HL-60 (cell line): ENCODE measurements around the gene OOSP4B.
A peak's percentile ranks its signal among the peaks of the same experiment; 100 is the strongest.
"Not testable (repeated sequence)": the region's sequence is repeated elsewhere in the genome, so short reads cannot be mapped to it uniquely, and the experiment has no call there.

Experiments
- DNase-seq, 2 experiments: peaks; one replicate each; pipeline ENCODE4 v3.0.0-alpha.2; 2010 to 2020; ENCODE audit warnings: low read depth in 1 of 2, low spot score in 1 of 2
- H3K27ac ChIP-seq: fragments of 250-450 bp; sonication (Bioruptor Pico); replicated peaks from 2 replicates; pipeline ENCODE4 v1.5.1; 2020; ENCODE audit warnings: mild to moderate bottlenecking, moderate library complexity
- H3K27me3 ChIP-seq: fragments of 250-450 bp; sonication (Bioruptor Pico); 2 replicates; pipeline ENCODE4 v1.5.1; 2021; ENCODE audit warnings: mild to moderate bottlenecking, moderate library complexity; ENCODE audit not compliant: insufficient read depth, poor library complexity, severe bottlenecking
- H3K4me3 ChIP-seq: replicated peaks from 2 replicates; pipeline ENCODE4 v1.5.1; 2011; ENCODE audit warnings: mild to moderate bottlenecking, control low read depth, low read length; ENCODE audit not compliant: insufficient read depth
- GABPA ChIP-seq: IDR thresholded peaks from 2 replicates; pipeline ENCODE4 v1.6.1; 2012; ENCODE audit warnings: low read depth
- POLR2AphosphoS5 ChIP-seq: IDR thresholded peaks from 2 replicates; pipeline ENCODE4 v1.6.1; 2012; ENCODE audit warnings: low read depth
- SPI1 ChIP-seq: IDR thresholded peaks from 2 replicates; pipeline ENCODE4 v1.6.1; 2012; ENCODE audit warnings: low read depth, mild to moderate bottlenecking, borderline replicate concordance
- TF ChIP-seq, protein P1 (sequence below): IDR thresholded peaks from one replicate; pipeline ENCODE4 v1.5.1; 2011; ENCODE audit warnings: low read length, control low read depth, inconsistent platforms; ENCODE audit not compliant: insufficient read depth
- TF ChIP-seq, protein P2 (sequence below): IDR thresholded peaks from 2 replicates; pipeline ENCODE4 v1.6.1; 2012; ENCODE audit warnings: low read depth; ENCODE audit not compliant: insufficient replicate concordance

OOSP4B gene

DNA sequence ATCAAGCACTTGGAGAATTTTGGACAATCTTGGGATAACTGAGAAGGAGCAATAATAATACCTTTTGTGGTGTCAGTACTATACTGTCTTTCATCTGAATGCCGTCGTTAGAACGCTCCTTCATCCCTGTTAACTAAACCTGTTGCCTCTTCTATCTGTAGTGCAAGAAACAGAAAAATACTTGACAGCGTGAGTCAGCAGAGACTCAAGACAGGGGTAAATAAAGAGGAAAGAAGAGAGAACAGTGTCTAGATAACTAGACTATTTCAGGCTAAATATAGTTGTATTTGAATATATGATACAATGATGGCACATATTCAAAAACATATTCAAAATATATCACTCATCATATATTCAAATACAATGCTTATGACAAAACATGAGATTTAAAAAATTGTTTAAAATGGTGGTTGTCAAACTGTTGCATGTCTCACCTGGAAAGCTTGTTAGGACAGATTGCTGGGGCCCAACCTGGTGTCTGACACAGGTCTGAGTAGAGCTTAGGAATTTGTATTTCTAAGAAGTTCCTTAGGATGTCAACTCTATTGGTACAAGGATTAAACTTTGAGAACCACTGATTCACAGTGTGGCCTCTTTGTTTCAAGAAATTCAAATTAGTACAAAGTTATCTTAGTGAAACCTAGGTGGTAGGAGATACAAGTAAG lies 35.7 kb upstream of the OOSP4B start:
- TF ChIP-seq SPI1: no peak
- TF ChIP-seq, protein P1, sequence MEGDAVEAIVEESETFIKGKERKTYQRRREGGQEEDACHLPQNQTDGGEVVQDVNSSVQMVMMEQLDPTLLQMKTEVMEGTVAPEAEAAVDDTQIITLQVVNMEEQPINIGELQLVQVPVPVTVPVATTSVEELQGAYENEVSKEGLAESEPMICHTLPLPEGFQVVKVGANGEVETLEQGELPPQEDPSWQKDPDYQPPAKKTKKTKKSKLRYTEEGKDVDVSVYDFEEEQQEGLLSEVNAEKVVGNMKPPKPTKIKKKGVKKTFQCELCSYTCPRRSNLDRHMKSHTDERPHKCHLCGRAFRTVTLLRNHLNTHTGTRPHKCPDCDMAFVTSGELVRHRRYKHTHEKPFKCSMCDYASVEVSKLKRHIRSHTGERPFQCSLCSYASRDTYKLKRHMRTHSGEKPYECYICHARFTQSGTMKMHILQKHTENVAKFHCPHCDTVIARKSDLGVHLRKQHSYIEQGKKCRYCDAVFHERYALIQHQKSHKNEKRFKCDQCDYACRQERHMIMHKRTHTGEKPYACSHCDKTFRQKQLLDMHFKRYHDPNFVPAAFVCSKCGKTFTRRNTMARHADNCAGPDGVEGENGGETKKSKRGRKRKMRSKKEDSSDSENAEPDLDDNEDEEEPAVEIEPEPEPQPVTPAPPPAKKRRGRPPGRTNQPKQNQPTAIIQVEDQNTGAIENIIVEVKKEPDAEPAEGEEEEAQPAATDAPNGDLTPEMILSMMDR: no peak
- TF ChIP-seq POLR2AphosphoS5: no peak
- no peak for TF ChIP-seq GABPA
- TF ChIP-seq, protein P2, sequence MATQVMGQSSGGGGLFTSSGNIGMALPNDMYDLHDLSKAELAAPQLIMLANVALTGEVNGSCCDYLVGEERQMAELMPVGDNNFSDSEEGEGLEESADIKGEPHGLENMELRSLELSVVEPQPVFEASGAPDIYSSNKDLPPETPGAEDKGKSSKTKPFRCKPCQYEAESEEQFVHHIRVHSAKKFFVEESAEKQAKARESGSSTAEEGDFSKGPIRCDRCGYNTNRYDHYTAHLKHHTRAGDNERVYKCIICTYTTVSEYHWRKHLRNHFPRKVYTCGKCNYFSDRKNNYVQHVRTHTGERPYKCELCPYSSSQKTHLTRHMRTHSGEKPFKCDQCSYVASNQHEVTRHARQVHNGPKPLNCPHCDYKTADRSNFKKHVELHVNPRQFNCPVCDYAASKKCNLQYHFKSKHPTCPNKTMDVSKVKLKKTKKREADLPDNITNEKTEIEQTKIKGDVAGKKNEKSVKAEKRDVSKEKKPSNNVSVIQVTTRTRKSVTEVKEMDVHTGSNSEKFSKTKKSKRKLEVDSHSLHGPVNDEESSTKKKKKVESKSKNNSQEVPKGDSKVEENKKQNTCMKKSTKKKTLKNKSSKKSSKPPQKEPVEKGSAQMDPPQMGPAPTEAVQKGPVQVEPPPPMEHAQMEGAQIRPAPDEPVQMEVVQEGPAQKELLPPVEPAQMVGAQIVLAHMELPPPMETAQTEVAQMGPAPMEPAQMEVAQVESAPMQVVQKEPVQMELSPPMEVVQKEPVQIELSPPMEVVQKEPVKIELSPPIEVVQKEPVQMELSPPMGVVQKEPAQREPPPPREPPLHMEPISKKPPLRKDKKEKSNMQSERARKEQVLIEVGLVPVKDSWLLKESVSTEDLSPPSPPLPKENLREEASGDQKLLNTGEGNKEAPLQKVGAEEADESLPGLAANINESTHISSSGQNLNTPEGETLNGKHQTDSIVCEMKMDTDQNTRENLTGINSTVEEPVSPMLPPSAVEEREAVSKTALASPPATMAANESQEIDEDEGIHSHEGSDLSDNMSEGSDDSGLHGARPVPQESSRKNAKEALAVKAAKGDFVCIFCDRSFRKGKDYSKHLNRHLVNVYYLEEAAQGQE: no peak
- H3K27ac ChIP-seq: no peak overlapping the region
- no peak overlapping the region for H3K4me3 ChIP-seq
- no peaks in the 10 kb centered on the region for H3K27me3 ChIP-seq
- no peak for DNase-seq

- not testable (repeated sequence) for H3K4me3 ChIP-seq, H3K27me3 ChIP-seq, H3K27ac ChIP-seq, DNase-seq
- TF ChIP-seq SPI1: peak; percentile 77
Measured at GRCh38 chr11:59982037-59982436, 34.9 kb upstream of the OOSP4B start.

DNA sequence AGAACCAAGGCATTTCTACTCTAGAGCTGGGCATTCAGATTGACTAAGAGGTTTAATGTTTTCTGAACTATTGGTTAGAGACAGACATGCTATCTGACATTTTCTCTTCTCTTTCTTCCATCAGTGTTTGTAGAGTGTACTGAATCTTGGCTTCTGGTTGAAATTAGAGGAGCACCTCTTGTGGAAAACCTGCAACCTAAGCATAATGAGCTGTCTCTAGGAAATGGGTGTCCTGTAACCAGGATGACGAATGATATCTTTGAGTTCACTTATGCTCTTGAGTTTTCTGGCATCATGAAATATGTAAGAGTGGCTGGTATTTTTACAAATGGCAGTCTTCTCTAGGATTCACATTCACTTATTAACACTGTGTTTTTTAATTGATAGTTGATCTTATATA lies 33.8 kb upstream of the OOSP4B start:
- no peak for DNase-seq
- Histone ChIP-seq H3K27me3 (no peaks in the 10 kb centered on the region), H3K27ac (no peak overlapping the region), H3K4me3 (no peak overlapping the region)
- no peak for TF ChIP-seq SPI1
- TF ChIP-seq, protein P2: no peak
- TF ChIP-seq, protein P1: no peak
- no peak for TF ChIP-seq POLR2AphosphoS5
- no peak for TF ChIP-seq GABPA

DNA sequence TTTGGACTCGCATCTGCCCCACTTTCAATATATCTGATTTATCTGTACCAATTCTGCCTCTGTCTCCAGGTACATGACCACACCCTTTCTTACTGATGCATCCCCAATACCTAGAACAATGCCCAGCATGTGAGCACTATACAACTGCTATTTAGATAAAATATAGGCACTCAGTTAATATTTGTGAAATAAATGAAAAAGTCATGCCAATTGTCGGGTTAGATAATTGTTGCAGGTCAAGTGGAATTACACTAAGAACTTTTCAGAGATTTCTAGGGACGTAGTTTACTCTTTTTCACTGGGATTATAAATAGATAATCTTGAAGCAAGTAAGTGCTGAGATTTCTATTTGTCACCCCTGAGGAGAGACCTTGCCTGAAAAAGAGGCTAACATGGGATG lies 32.6 kb upstream of the OOSP4B start:
- Histone ChIP-seq H3K4me3 (no peak overlapping the region), H3K27ac (no peak overlapping the region), H3K27me3 (no peaks in the 10 kb centered on the region)
- no peak for TF ChIP-seq GABPA
- TF ChIP-seq POLR2AphosphoS5: no peak
- TF ChIP-seq, protein P1: no peak
- no peak for TF ChIP-seq SPI1
- TF ChIP-seq, protein P2: no peak
- no peak for DNase-seq
